ENCODE data around the gene RPL10.

RPL10 gene

DNA sequence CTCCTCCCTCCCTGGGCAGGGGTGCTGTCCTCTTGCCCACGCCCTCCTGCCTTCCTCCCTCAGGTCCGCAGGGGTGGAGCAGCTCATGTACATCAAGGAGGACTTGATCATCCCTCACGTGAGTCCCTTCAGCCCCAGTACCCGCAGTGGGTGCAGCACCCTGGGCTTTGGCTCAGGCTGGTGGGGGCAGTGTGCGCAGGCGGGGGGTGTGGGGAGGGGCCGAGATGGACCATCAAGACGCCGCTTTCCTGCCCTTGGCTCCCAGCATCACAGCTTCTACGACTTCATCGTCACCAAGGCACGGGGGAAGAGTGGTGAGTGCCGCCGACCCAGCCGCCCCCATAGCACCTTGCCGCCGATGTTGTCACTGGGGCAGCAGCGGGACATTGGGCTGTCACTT, 51.4 kb downstream of the RPL10 start:
- DNase-seq (ENCODE audit: low read depth) = no peak

DNA sequence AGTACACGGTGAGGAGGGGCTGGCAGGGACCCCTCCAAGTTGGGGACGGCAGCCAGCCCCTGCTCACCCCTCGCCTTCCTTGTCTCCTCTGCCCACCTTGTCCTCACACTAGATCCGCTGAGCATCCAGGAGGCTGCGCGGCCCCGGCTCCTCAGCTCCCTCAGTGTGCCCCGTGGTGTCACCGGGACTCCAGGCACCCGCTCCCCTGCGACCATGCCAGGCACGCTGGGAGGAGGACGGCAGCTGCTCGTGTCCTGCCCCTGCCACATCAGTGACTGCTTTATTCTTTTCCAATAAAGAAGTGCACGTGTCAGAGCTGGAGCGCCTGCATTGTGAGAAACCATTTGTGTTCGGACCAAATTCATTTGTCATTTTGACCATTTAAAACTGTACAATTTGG, 52.1 kb downstream of the RPL10 start:
- DNase-seq (ENCODE audit: low read depth) = no peak

Measured in activated T-cell treated with anti-CD3 and anti-CD28 coated beads for 48 hours (primary cell).